Prostate gland (tissue), 2 donors: ENCODE results near the gene MITD1. TPM values are rescaled to one million over a fixed set of nuclear protein-coding genes. Genes with fewer than 3 reads are reported as not detected.

Source experiments
- DNase-seq: peaks from one replicate; pipeline ENCODE4 v3.0.0-alpha.2; 2019; ENCODE audit warnings: low spot score
- H3K27ac ChIP-seq, 2 donors: fragments of 200-600 bp; sonication (generic); 2 replicates each; pipeline ENCODE4 v1.5.1; 2017 to 2019
- H3K27me3 ChIP-seq: fragments of 200-600 bp; sonication (generic); replicated peaks from 2 replicates; pipeline ENCODE4 v1.5.1; 2019; ENCODE audit not compliant: insufficient read depth
- H3K36me3 ChIP-seq, 2 donors: fragments of 200-600 bp; sonication (generic); 1 replicate in 1 of 2; 2 replicates in 1 of 2; pipeline versions ENCODE4 v1.5.1 to v1.8.1; 2017 to 2019
- H3K4me1 ChIP-seq: fragments of 200-600 bp; sonication (generic); replicated peaks from 2 replicates; pipeline ENCODE4 v1.5.1; 2019
- H3K4me3 ChIP-seq, 2 donors: fragments of 200-600 bp; sonication (generic); 2 replicates each; pipeline ENCODE4 v1.5.1; 2017 to 2019
- H3K9me3 ChIP-seq: fragments of 200-600 bp; sonication (generic); 2 replicates; pipeline ENCODE4 v1.5.1; 2017
- POLR2A ChIP-seq: fragments of 450-650 bp; IDR thresholded peaks from one replicate; pipeline ENCODE4 v1.6.1; 2016; ENCODE audit warnings: antibody characterized with exemption, mild to moderate bottlenecking
- POLR2AphosphoS5 ChIP-seq: sonication (generic); formaldehyde crosslinking; IDR thresholded peaks from one replicate; pipeline ENCODE4 v1.6.1; 2017; ENCODE audit warnings: antibody characterized with exemption
- WGBS: methylation state at CpG from one replicate; pipeline ENCODE4 v1.1.5; 2018; 5-methylcytosine and 5-hydroxymethylcytosine counted together
- intact Hi-C: fragments of 100-400 bp; cut with DNase I; formaldehyde crosslinking; loops from one replicate; pipeline ENCODE4 v1.14.2; 2022
- total RNA-seq, 2 donors: library from RNA; depleted of rRNA; stranded (reverse); fragments of >200 nt; gene quantifications; one replicate each; pipeline ENCODE4 v1.1.0, GENCODE V29; 2016
- TF ChIP-seq, protein P1 (sequence below), 4 experiments: fragments of 200-600 bp in 2 of 4; fragments of 450-650 bp in 2 of 4; sonication (generic) in 2 of 4; IDR thresholded peaks; 1 replicate in 3 of 4; 2 replicates in 1 of 4; pipeline ENCODE4 v1.5.1; 2016 to 2019; ENCODE audit warnings: antibody characterized with exemption in 4 of 4, mild to moderate bottlenecking in 2 of 4, moderate library complexity in 2 of 4

Gene MITD1
- total RNA-seq, 2 donors from 2014 or later, result 16.0 to 28.7 TPM

DNA sequence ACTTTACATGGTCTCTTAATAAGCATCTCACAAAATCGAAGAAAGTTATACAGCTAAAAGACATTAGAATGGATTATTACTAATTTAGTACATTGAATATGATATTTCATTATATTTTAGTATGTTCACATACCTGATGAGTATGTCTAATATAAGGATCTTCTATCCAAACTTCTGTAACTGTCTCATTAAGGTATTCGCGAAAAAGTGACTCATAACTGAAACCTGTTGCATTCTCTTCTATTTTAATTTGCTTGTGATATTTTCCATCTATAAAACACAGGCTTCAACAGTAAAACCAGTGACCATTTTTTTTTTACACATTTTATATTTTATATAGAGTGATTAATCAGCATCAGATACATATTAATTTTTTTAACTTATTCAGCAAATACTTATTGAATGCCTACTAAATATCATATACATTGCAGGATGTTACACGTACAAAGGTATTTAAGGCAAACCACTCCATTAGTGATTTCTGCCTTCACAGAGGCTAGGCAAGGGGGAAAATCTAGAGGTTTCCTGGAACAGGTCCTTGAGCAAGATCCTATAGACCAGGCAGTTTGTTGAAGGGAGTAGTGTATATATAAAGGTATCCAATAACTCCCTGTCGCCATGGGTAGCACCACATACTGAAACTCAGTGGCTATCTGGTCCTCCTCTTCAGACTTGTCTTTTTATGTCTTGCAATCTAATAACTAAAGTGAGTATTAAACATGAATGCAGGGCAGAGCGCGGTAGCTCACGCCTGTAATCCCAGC lies 9.3 kb downstream of the MITD1 start:
- no peak for DNase-seq
- H3K27ac ChIP-seq, result no peak overlapping the region
- H3K9me3 ChIP-seq, result no peaks in the 10 kb centered on the region
- H3K4me1 ChIP-seq, result no peaks in the 10 kb centered on the region
- TF ChIP-seq POLR2A (no peak), POLR2AphosphoS5 (no peak)
- TF ChIP-seq, protein P1, sequence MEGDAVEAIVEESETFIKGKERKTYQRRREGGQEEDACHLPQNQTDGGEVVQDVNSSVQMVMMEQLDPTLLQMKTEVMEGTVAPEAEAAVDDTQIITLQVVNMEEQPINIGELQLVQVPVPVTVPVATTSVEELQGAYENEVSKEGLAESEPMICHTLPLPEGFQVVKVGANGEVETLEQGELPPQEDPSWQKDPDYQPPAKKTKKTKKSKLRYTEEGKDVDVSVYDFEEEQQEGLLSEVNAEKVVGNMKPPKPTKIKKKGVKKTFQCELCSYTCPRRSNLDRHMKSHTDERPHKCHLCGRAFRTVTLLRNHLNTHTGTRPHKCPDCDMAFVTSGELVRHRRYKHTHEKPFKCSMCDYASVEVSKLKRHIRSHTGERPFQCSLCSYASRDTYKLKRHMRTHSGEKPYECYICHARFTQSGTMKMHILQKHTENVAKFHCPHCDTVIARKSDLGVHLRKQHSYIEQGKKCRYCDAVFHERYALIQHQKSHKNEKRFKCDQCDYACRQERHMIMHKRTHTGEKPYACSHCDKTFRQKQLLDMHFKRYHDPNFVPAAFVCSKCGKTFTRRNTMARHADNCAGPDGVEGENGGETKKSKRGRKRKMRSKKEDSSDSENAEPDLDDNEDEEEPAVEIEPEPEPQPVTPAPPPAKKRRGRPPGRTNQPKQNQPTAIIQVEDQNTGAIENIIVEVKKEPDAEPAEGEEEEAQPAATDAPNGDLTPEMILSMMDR (IDR thresholded peaks at IDR 0.05), result no peak
- intact Hi-C loops, result no loop called here
- H3K36me3 ChIP-seq, result peaks cover 0 to 4% of the 10 kb centered on the region in 2 donors
- 96% methylated on average over 8 of the region's 8 CpGs for WGBS
- no peak overlapping the region for H3K4me3 ChIP-seq
- H3K27me3 ChIP-seq, result no peaks in the 10 kb centered on the region

DNA sequence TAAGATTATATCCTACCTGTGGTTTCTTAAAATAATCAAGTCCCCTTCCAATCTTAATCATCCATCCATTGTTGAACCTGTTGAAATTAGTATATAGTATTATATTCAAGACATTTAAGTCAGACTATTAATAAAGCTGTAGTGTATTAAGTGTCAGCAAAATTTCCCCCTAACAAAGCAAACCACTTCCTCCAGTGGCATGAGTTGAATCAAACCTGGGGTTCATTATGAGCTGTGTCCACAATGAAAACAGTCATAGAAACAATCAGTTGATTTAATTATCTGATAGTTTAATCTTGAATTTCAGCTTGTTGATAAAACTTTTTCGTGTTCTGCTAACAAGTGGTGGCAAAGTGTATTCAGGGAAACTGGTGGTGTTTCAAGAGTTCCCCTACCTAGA lies 11.3 kb downstream of the MITD1 start:
- H3K27me3 ChIP-seq, result no peaks in the 10 kb centered on the region
- intact Hi-C loops, result no loop called here
- WGBS, result 55% methylated on average over 1 of the region's 1 CpG
- no peaks in the 10 kb centered on the region for H3K9me3 ChIP-seq
- no peak overlapping the region for H3K27ac ChIP-seq
- DNase-seq, result no peak
- H3K36me3 ChIP-seq, result peaks cover 0 to 4% of the 10 kb centered on the region in 2 donors
- no peak overlapping the region for H3K4me3 ChIP-seq
- no peaks in the 10 kb centered on the region for H3K4me1 ChIP-seq
- no peak for TF ChIP-seq POLR2A
- TF ChIP-seq, protein P1 (IDR thresholded peaks at IDR 0.05), result no peak
- no peak for TF ChIP-seq POLR2AphosphoS5

DNA sequence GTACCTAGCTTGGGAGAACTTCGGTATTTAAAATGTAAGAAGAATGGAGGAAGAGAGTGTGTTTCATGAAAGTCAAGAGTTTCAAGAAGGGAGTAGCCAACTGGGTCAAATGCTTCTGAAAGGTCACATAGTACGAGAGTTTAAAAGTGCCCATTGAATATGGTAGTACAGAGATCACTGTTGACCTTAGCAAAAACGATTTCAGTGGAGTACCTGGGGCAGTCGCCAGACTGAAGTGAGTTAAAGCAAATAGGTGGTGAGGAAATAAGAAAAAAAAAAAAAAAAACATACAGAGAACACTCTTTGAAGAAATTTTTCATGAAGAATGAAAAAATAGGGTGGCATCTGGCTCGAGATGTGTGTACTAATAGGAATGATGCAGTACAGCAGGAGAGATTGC lies 14.6 kb downstream of the MITD1 start:
- no peak for TF ChIP-seq POLR2AphosphoS5
- TF ChIP-seq POLR2A, result no peak
- TF ChIP-seq, protein P1 (IDR thresholded peaks at IDR 0.05), result no peak
- no peak overlapping the region for H3K4me3 ChIP-seq
- intact Hi-C loops, result no loop called here
- peaks cover 4 to 7% of the 10 kb centered on the region in 2 donors for H3K36me3 ChIP-seq
- WGBS, result 88% methylated on average over 5 of the region's 5 CpGs
- no peak overlapping the region for H3K27ac ChIP-seq
- DNase-seq, result no peak
- no peaks in the 10 kb centered on the region for H3K4me1 ChIP-seq
- H3K9me3 ChIP-seq, result no peaks in the 10 kb centered on the region
- H3K27me3 ChIP-seq, result no peaks in the 10 kb centered on the region

DNA sequence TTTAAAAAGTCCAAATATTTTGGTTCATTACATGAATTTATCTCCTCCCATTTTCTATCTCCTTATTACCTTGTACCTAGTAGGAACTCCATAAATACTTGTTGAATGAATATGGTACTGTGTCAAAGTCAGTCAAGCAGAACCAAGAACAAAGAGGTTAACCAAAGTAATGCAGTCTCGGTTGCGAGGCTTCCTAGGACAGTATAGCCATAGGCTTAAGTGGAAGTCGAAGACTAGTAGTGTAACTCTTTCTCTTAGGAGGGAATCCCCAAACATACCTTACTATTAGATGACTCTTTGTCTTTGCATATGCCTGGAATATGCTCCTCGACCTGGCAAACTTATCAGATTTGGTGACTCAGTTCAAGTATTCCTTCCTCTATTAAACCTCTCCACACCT lies 21.3 kb downstream of the MITD1 start:
- WGBS, result 77% methylated on average over 4 of the region's 4 CpGs
- peaks cover 0 to 7% of the 10 kb centered on the region in 2 donors for H3K36me3 ChIP-seq
- intact Hi-C loops, result no loop called here

More for the DNA sequence above, 21.3 kb downstream of the MITD1 start:
- Histone ChIP-seq H3K4me1 (peaks cover 8% of the 10 kb centered on the region), H3K9me3 (no peaks in the 10 kb centered on the region), H3K4me3 (no peak overlapping the region), H3K27me3 (no peaks in the 10 kb centered on the region), H3K27ac (no peak overlapping the region)
- TF ChIP-seq, protein P1 (IDR thresholded peaks at IDR 0.05), result no peak
- TF ChIP-seq POLR2AphosphoS5, result no peak
- no peak for TF ChIP-seq POLR2A
- no peak for DNase-seq
